Measurements from ENCODE around the gene RHBDF1.

- no peak for TF ChIP-seq PKNOX1 (IDR thresholded peaks at IDR 0.05)
- TF ChIP-seq CTBP1 (IDR thresholded peaks at IDR 0.05; ENCODE audit: borderline replicate concordance), result no peak
- TF ChIP-seq ARNT (IDR thresholded peaks at IDR 0.05), result no peak
- TF ChIP-seq FOXK2 (IDR thresholded peaks at IDR 0.05), result no peak
- TF ChIP-seq SUZ12 (IDR thresholded peaks at IDR 0.05), result no peak
- no peak for TF ChIP-seq TARDBP (IDR thresholded peaks at IDR 0.05)
- no peak for TF ChIP-seq FOXM1 (IDR thresholded peaks at IDR 0.05; ENCODE audit: borderline replicate concordance)
- no peak for TF ChIP-seq ELF4 (IDR thresholded peaks at IDR 0.05)
- no peak for TF ChIP-seq ZNF384 (IDR thresholded peaks at IDR 0.05)
Measured at GRCh38 chr16:74747-75334, 2.4 kb upstream of the RHBDF1 start.

Data from HEK293T (cell line).